Activated CD4-positive, alpha-beta T cell treated with anti-CD3 and anti-CD28 coated beads for 36 hours (primary cell): ENCODE measurements around the gene PIK3CD. TPM values are rescaled to one million over a fixed set of nuclear protein-coding genes. Genes with fewer than 3 reads are reported as not detected.
"Not testable (repeated sequence)": the region's sequence is repeated elsewhere in the genome, so short reads cannot be mapped to it uniquely, and the experiment has no call there.

ENCODE experiments used
- ATAC-seq: fragments of 200-7000 bp; cut with Tn5 transposase; one replicate; pipeline ENCODE4 v1.10.0; 2021; ENCODE audit warnings: mild to moderate bottlenecking, moderate library complexity
- CTCF ChIA-PET: fragments of 350-600 bp; sonication (Branson Sonifier 250); formaldehyde crosslinking; loops from one replicate; lab custom pipeline; 2021; ENCODE audit warnings: antibody characterized with exemption; lab: Charles Lee
- POLR2A ChIA-PET: fragments of 350-600 bp; sonication (Branson Sonifier 250); formaldehyde crosslinking; loops from one replicate; lab custom pipeline; 2021; ENCODE audit warnings: antibody characterized with exemption, inconsistent platforms; lab: Charles Lee
- DNase-seq: peaks from one replicate; pipeline ENCODE4 v3.0.0-alpha.2; 2020
- H3K27ac Mint-ChIP-seq: one replicate; pipeline ENCODE4 v1.8.0; 2021; ENCODE audit warnings: mixed read lengths
- H3K27me3 Mint-ChIP-seq: one replicate; pipeline ENCODE4 v1.8.0; 2021; ENCODE audit warnings: mixed read lengths
- H3K36me3 Mint-ChIP-seq: one replicate; pipeline ENCODE4 v1.8.0; 2021; ENCODE audit warnings: low read depth, mixed read lengths
- H3K4me1 Mint-ChIP-seq: one replicate; pipeline ENCODE4 v1.8.0; 2021; ENCODE audit warnings: mixed read lengths
- H3K4me3 Mint-ChIP-seq: one replicate; pipeline ENCODE4 v1.8.0; 2021; ENCODE audit warnings: mild to moderate bottlenecking, moderate library complexity, mixed read lengths
- H3K9me3 Mint-ChIP-seq: one replicate; pipeline ENCODE4 v1.8.0; 2021; ENCODE audit warnings: low read depth, mixed read lengths
- intact Hi-C, 2 experiments: fragments of 100-400 bp; cut with DNase I in 1 of 2; cut with micrococcal nuclease in 1 of 2; formaldehyde crosslinking; loops; one replicate each; pipeline versions ENCODE4 v1.14.2 to v1.15.1; 2022 to 2024; cut with DNase I, micrococcal nuclease
- total RNA-seq, 2 experiments: library from RNA; stranded (reverse); gene quantifications; one replicate each; pipeline ENCODE4 v1.2.3, GENCODE V29; 2021

PIK3CD gene
- total RNA-seq, 2 experiments from 2014 or later = 96.4 to 114 TPM

- CTCF ChIA-PET = interaction anchor here (0.6 to 0.7 kb wide), 2 partner anchors 26 to 115 kb away, joined by 3 to 5 read pairs; no protein-coding TSS in a partner anchor
- DNase-seq = no peak
- no peaks in the 10 kb centered on the region for H3K27me3 Mint-ChIP-seq
- H3K9me3 Mint-ChIP-seq = no peaks in the 10 kb centered on the region
- H3K4me1 Mint-ChIP-seq = peaks cover 9% of the 10 kb centered on the region
- POLR2A ChIA-PET = no interaction called here
- no peak overlapping the region for H3K27ac Mint-ChIP-seq
- intact Hi-C loops = no loop called here
- no peak for ATAC-seq
- peaks cover 2% of the 10 kb centered on the region for H3K36me3 Mint-ChIP-seq
- no peak overlapping the region for H3K4me3 Mint-ChIP-seq
Observed at GRCh38 chr1:9758559-9759121, 107.1 kb downstream of the PIK3CD start.

DNA sequence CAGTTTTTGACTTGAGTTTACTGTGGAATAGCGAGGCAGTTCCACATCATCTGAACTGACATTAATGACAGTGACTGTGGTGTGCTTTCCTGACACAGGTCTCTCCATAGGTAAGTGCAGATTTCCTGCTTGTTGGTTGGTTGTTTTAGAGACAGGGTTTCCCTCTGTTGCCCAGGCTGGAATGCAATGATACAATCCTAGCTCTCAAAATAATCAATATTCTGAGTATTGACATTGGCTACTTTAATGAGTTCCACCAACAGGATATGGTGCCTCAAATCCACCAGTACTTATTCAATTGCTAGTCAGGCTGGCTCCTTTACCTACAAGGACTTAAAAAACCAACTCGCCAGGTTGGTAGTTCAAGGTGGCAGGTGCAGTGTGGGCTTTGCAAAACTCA is 108.4 kb downstream of the PIK3CD start:
- H3K36me3 Mint-ChIP-seq = peaks cover 2% of the 10 kb centered on the region
- no peaks in the 10 kb centered on the region for H3K9me3 Mint-ChIP-seq
- intact Hi-C loops = no loop called here
- H3K4me3 Mint-ChIP-seq = no peak overlapping the region
- CTCF ChIA-PET = interaction anchor here (0.6 to 1.4 kb wide), 4 partner anchors 28 to 113 kb away, joined by 3 to 4 read pairs (median 3); no protein-coding TSS in a partner anchor
- peaks cover 13% of the 10 kb centered on the region for H3K4me1 Mint-ChIP-seq
- DNase-seq (no peak), ATAC-seq (no peak)
- H3K27me3 Mint-ChIP-seq = no peaks in the 10 kb centered on the region
- POLR2A ChIA-PET = no interaction called here
- H3K27ac Mint-ChIP-seq = no peak overlapping the region

- Mint-ChIP-seq H3K27ac (no peak overlapping the region), H3K4me1 (peaks cover 13% of the 10 kb centered on the region), H3K9me3 (no peaks in the 10 kb centered on the region), H3K27me3 (no peaks in the 10 kb centered on the region), H3K36me3 (peaks cover 2% of the 10 kb centered on the region), H3K4me3 (no peak overlapping the region)
- intact Hi-C loops = no loop called here
- ChIA-PET CTCF (interaction anchor here (1.1 to 1.4 kb wide), 2 partner anchors 93 to 113 kb away, joined by 3 to 4 read pairs; no protein-coding TSS in a partner anchor), POLR2A (no interaction called here)
- DNase-seq (no peak), ATAC-seq (no peak)
Observed at GRCh38 chr1:9760824-9761223, 109.3 kb downstream of the PIK3CD start.

DNA sequence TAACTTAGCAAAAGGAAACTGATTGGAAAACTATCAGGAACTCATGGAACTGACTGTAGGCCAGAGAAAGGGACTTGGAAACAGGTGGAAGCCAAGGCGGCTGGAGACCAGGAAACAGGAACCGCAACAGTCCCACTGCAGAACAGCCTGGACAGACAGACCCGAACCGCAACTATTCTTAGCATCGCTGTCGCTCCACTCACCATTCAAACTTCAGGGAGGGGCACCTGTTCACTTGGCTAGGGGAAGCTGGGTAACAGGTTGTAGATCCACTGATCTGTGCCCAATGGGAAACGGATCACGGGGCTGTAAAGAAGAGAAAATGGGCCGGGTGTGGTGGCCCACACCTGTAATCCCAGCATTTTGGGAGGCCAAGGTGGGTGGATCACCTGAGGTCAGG is 110.3 kb downstream of the PIK3CD start:
- POLR2A ChIA-PET = no interaction called here
- Mint-ChIP-seq H3K27ac (no peak overlapping the region), H3K4me3 (no peak overlapping the region)

DNA sequence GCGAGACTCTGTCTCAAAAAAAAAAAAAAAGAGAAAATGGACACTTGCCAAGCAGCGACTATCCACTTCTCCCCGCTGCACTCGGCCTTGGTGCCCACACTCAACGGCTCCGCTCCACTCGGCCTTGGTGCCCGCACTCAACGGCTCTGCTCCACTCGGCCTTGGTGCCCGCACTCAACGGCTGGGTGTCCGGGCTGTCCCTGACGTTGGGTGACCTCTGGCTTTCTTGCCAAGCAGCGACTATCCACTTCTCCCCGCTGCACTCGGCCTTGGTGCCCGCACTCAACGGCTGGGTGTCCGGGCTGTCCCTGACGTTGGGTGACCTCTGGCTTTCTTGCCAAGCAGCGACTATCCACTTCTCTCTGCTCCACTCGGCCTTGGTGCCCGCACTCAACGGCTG is 110.9 kb downstream of the PIK3CD start:
- H3K4me1 Mint-ChIP-seq = peaks cover 15% of the 10 kb centered on the region
- POLR2A ChIA-PET = interaction anchor here (0.6 kb wide), 1 partner anchor 83 kb away, joined by 6 read pairs; no protein-coding TSS in a partner anchor
- CTCF ChIA-PET = not testable (repeated sequence)

More for the DNA sequence above, 110.3 kb downstream of the PIK3CD start:
- intact Hi-C loops = no loop called here
- ATAC-seq = no peak
- CTCF ChIA-PET = interaction anchor here (0.7 kb wide), 1 partner anchor 59 kb away, joined by 3 read pairs; no protein-coding TSS in a partner anchor
- H3K9me3 Mint-ChIP-seq = no peaks in the 10 kb centered on the region
- no peaks in the 10 kb centered on the region for H3K27me3 Mint-ChIP-seq
- no peak for DNase-seq
- H3K36me3 Mint-ChIP-seq = peaks cover 2% of the 10 kb centered on the region
- H3K4me1 Mint-ChIP-seq = peaks cover 15% of the 10 kb centered on the region

DNA sequence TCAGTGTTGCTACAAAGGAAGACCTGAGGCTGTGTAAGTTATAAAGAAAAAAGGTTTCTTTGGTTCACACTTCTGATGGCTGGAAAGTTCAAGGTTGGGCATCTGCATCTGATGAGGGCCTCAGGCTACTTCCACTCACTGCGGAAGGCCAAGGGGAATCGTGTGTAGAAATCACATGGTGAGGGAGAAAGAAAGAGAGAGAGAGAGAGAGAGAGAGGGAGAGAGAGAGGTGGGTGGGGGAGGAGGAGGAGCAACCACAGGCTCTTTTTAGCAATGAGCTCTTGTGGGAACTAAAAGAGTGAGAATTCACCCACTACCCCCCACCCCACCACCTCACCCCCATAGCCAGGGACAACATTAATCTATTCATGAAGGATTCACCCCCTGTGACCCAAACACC is 112.4 kb downstream of the PIK3CD start:
- Mint-ChIP-seq H3K9me3 (no peaks in the 10 kb centered on the region), H3K27me3 (no peaks in the 10 kb centered on the region), H3K4me1 (peaks cover 17% of the 10 kb centered on the region), H3K27ac (no peak overlapping the region), H3K36me3 (peaks cover 2% of the 10 kb centered on the region), H3K4me3 (no peak overlapping the region)
- ATAC-seq (no peak), DNase-seq (no peak)
- CTCF ChIA-PET = interaction anchor here (0.6 to 1.2 kb wide), 2 partner anchors 22 to 340 kb away, joined by 3 read pairs; no protein-coding TSS in a partner anchor
- intact Hi-C loops = no loop called here
- POLR2A ChIA-PET = interaction anchor here (0.6 kb wide), 1 partner anchor 495 kb away, joined by 4 read pairs; no protein-coding TSS in a partner anchor

More for the DNA sequence above, 110.9 kb downstream of the PIK3CD start:
- H3K9me3 Mint-ChIP-seq, H3K27ac Mint-ChIP-seq, H3K4me3 Mint-ChIP-seq, ATAC-seq, DNase-seq, intact Hi-C loops, H3K27me3 Mint-ChIP-seq, H3K36me3 Mint-ChIP-seq: not testable (repeated sequence)

- no peak overlapping the region for H3K4me3 Mint-ChIP-seq
- H3K27ac Mint-ChIP-seq = no peak overlapping the region
- ATAC-seq (no peak), DNase-seq (no peak)
- intact Hi-C loops = no loop called here
- peaks cover 2% of the 10 kb centered on the region for H3K36me3 Mint-ChIP-seq
- H3K27me3 Mint-ChIP-seq = no peaks in the 10 kb centered on the region
- peaks cover 17% of the 10 kb centered on the region for H3K4me1 Mint-ChIP-seq
- H3K9me3 Mint-ChIP-seq = no peaks in the 10 kb centered on the region
- POLR2A ChIA-PET = interaction anchor here (0.6 kb wide), 1 partner anchor 494 kb away, joined by 4 read pairs; no protein-coding TSS in a partner anchor
- CTCF ChIA-PET = interaction anchor here (0.6 to 1.2 kb wide), 3 partner anchors 22 to 341 kb away, joined by 3 read pairs; no protein-coding TSS in a partner anchor
Observed at GRCh38 chr1:9764550-9764949, 113.0 kb downstream of the PIK3CD start.

DNA sequence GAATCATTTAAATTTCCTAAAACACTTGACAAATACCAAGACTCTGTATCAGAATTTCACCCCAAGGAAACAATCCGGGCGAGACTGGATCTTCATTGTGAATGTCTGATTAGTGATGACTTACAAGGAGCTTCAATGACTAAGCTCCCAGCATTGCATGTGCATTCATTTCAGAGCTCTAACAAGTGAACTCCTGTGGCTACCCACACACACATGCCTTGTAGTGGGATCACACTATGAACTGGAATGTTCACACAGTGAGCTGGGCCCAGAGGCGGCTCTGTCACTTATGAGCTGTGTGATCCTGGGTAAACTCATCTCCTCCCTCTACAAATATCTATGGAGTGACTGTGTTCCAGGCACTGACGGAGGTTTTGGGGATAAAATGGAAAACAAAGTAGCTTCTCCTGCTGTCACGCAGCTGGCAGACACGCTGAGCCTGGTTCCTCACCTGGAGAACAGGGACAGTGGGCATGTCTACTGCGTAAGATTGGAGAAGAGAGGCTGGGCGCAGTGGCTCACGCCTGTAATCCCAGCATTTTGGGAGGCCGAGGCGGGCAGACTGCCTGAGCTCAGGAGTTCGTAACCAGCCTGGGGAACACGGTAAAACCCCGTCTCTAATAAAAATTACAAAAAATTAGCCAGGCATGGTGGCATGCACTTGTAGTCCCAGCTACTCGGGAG is 115.4 kb downstream of the PIK3CD start:
- Mint-ChIP-seq H3K27me3 (no peaks in the 10 kb centered on the region), H3K4me3 (no peak overlapping the region), H3K9me3 (no peaks in the 10 kb centered on the region), H3K27ac (no peak overlapping the region), H3K36me3 (no peaks in the 10 kb centered on the region), H3K4me1 (peaks cover 11% of the 10 kb centered on the region)
- ChIA-PET CTCF (interaction anchor here (0.6 to 1.6 kb wide), 6 partner anchors 18 to 183 kb away, joined by 3 to 8 read pairs (median 4); no protein-coding TSS in a partner anchor), POLR2A (no interaction called here)
- ATAC-seq = peak; percentile 49
- intact Hi-C loops = no loop called here
- DNase-seq = peak; percentile 10

DNA sequence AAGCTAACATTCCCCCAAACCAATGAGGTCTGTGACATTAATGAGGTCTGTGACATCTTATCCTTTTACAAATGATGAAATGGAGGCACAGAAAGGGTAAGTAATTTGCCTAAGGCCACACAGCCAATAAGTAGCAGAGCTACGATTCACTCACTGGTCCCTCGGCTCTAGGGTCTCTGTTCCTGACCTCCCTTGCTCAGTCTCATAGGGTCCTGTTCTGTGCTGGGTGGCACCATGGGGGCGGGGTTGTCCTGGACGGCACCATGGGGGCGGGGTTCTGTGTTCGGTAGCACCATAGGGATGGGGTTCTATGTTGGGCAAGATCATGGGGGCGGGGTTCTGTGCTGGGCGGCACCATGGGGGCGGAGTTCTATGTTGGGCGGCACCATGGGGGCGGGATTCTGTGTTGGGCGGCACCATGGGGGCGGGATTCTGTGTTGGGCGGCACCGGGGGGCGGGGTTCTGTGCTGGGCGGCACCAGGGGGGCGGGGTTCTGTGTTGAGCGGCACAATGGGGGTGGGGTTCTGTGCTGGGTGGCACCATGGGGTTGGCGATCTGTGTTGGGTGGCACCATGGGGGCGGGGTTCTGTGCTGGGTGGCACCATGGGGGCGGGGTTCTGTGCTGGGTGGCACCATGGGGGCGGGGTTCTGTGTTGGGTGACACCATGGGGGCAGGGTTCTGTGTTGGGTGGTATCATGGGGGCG is 116.6 kb downstream of the PIK3CD start:
- peak; percentile 47 for DNase-seq
- no peaks in the 10 kb centered on the region for H3K27me3 Mint-ChIP-seq
- POLR2A ChIA-PET = no interaction called here
- H3K36me3 Mint-ChIP-seq = peaks cover 7% of the 10 kb centered on the region
- peaks cover 11% of the 10 kb centered on the region for H3K4me1 Mint-ChIP-seq
- no peak overlapping the region for H3K27ac Mint-ChIP-seq
- H3K9me3 Mint-ChIP-seq = no peaks in the 10 kb centered on the region
- peak; percentile 47 for ATAC-seq
- intact Hi-C loops = no loop called here
- H3K4me3 Mint-ChIP-seq = no peak overlapping the region
- CTCF ChIA-PET = no interaction called here

DNA sequence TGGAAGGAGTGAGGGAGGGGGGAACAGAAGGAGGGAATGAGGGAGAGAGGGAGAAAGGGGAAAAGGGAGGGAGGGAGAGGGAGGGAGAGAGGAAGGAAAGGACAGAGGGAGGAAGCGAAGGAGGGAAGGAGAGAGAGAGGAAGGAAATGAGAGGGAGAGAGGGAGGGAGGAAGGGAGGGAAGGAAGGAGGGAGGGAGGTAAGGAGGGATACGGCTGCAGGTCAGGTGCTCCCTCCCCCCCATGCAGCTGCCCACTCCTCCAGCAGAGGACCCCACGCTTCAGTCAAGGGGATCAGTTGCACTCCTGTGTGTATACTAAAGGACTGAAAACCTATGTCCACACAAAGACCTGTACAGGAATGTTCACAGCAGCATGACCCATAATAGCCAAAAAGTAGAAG is 117.5 kb downstream of the PIK3CD start:
- no peaks in the 10 kb centered on the region for H3K27me3 Mint-ChIP-seq
- ATAC-seq (no peak), DNase-seq (no peak)
- POLR2A ChIA-PET = no interaction called here
- CTCF ChIA-PET = no interaction called here
- intact Hi-C loops = no loop called here
- H3K36me3 Mint-ChIP-seq = peaks cover 7% of the 10 kb centered on the region
- no peaks in the 10 kb centered on the region for H3K9me3 Mint-ChIP-seq
- peaks cover 11% of the 10 kb centered on the region for H3K4me1 Mint-ChIP-seq
- no peak overlapping the region for H3K27ac Mint-ChIP-seq
- no peak overlapping the region for H3K4me3 Mint-ChIP-seq

- DNase-seq = no peak
- Mint-ChIP-seq H3K27me3 (no peaks in the 10 kb centered on the region), H3K4me3 (no peak overlapping the region), H3K4me1 (peaks cover 9% of the 10 kb centered on the region), H3K27ac (no peak overlapping the region), H3K9me3 (no peaks in the 10 kb centered on the region), H3K36me3 (peaks cover 7% of the 10 kb centered on the region)
- ChIA-PET CTCF (no interaction called here), POLR2A (no interaction called here)
- intact Hi-C loops = no loop called here
- no peak for ATAC-seq
Observed at GRCh38 chr1:9770298-9770697, 118.8 kb downstream of the PIK3CD start.
